GM19463 (cell line): Measurements from ENCODE around the gene TRIOBP.
"Not testable (repeated sequence)": the region's sequence is repeated elsewhere in the genome, so short reads cannot be mapped to it uniquely, and the experiment has no call there.

Source experiments
- ATAC-seq: cut with Tn5 transposase; IDR thresholded peaks from one replicate; pipeline ENCODE4 v1.9.1; 2021; ENCODE audit warnings: mild to moderate bottlenecking, moderate library complexity; ENCODE audit not compliant: unreplicated experiment

The TRIOBP gene

GRCh38 chr22:37799979-37800378 is 103.1 kb downstream of the TRIOBP start:
- not testable (repeated sequence) for ATAC-seq

- ATAC-seq = no peak
Observed at GRCh38 chr22:37801946-37802309, 105.1 kb downstream of the TRIOBP start.

GRCh38 chr22:37802310-37803194 is 105.7 kb downstream of the TRIOBP start:
- ATAC-seq = no peak

GRCh38 chr22:37803195-37803638 is 106.4 kb downstream of the TRIOBP start:
- ATAC-seq = no peak

- no peak for ATAC-seq
Observed at GRCh38 chr22:37803639-37804351, 106.9 kb downstream of the TRIOBP start.

GRCh38 chr22:37804352-37804880 is 107.6 kb downstream of the TRIOBP start:
- no peak for ATAC-seq

GRCh38 chr22:37804881-37805809 is 108.3 kb downstream of the TRIOBP start:
- no peak for ATAC-seq

- no peak for ATAC-seq
Observed at GRCh38 chr22:37805810-37806277, 109.0 kb downstream of the TRIOBP start.

GRCh38 chr22:37806409-37807333 is 109.8 kb downstream of the TRIOBP start:
- no peak for ATAC-seq

- ATAC-seq = peak; percentile 96
Observed at GRCh38 chr22:37807410-37808293, 110.8 kb downstream of the TRIOBP start, which contains the start of gene GCAT. Gene GCAT, plus strand, starts transcription at chr22:37807934. Its CDS starts 34 bp downstream, at chr22:37807968.

- no peak for ATAC-seq
Observed at GRCh38 chr22:37808294-37808657, 111.4 kb downstream of the TRIOBP start.

GRCh38 chr22:37809672-37810333 is 113.0 kb downstream of the TRIOBP start:
- ATAC-seq = no peak

GRCh38 chr22:37811867-37812266 is 115.0 kb downstream of the TRIOBP start:
- ATAC-seq = no peak

GRCh38 chr22:37812869-37813678 is 116.2 kb downstream of the TRIOBP start:
- no peak for ATAC-seq

- no peak for ATAC-seq
Observed at GRCh38 chr22:37815593-37815992, 118.7 kb downstream of the TRIOBP start.

- no peak for ATAC-seq
Observed at GRCh38 chr22:37816543-37817180, 119.8 kb downstream of the TRIOBP start.
